Activated CD4-positive, alpha-beta T cell treated with anti-CD3 and anti-CD28 coated beads, Interleukin-2, amount 50 U/mL, for 4 hours (primary cell): ENCODE results near the gene NHSL2.
"Not testable (repeated sequence)": the region's sequence is repeated elsewhere in the genome, so short reads cannot be mapped to it uniquely, and the experiment has no call there.

Experiments
- DNase-seq, 2 experiments: peaks; one replicate each; pipeline ENCODE4 v3.0.0-alpha.2; 2020

NHSL2 gene

GRCh38 chrX:72045552-72046277 is 135.1 kb downstream of the NHSL2 start:
- DNase-seq, result no peak

DNA sequence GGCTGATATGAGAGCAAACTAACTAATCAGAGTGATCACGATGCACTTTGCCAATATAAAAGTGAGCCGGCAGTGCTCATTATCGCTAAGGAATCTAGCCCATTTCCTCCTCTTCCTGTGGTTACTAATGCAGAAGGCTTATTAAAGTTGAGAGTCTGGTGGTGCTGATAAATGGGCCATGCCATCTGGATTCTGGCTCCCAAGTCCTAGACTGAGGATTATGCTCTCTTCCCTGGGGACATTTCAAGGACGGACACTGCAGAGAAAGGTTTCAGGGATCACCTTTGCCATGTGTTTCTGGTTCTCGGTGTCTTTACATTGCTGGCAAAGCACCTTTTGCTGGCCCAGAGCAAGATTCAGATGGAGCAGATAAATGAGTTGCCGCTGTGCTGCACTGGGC is 135.8 kb downstream of the NHSL2 start:
- no peak for DNase-seq

DNA sequence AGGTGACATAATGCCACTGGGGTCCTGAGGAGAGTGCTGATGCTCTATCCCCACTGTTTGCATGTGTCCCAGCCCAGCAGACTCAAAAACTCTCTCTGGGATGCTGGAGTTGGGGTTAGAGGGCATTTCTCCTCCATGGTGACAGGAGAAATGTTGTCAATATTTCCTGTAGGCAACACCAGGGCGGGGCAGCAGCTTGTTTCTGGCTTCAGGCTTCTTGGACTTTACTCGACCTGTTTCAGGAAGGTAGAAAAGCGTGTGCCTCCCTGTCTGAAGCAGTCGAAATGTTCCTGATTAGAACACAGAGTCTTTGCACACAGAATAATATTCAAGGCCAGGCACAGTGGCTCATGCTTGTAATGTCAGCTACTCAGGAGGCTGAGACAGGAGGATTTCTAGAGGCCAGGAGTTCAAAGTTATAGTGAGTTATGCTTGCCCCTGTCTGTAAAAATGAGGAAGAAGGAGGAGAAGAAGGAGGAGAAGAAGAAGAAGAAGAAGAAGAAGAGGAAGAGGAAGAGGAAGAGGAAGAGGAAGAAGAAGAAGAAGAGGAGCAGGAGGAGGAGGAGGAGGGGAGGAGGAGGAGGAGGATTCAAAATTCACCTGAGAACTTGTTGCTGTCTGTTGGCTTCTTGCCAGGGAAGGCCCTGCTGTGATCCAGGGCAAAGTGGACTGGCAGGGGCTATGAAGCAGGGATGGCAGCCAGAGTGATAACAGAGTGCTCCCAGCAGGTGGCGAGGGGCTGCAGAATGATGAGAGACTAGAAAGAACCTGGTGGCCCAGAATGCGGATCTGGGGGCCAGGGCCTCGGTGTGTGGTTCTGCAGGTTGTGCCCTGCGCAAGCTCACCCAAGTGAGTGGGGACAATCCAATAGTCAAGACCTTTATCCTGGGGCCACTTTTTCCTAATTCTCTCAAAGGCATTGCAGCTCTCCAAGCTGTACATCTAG is 138.1 kb downstream of the NHSL2 start:
- peak in 1 of 2 experiments; percentile 1 for DNase-seq

- DNase-seq, result no peak
Observed at GRCh38 chrX:72050011-72050410, 139.4 kb downstream of the NHSL2 start.

- DNase-seq, result no peak
Observed at GRCh38 chrX:72051589-72051988, 140.9 kb downstream of the NHSL2 start.

DNA sequence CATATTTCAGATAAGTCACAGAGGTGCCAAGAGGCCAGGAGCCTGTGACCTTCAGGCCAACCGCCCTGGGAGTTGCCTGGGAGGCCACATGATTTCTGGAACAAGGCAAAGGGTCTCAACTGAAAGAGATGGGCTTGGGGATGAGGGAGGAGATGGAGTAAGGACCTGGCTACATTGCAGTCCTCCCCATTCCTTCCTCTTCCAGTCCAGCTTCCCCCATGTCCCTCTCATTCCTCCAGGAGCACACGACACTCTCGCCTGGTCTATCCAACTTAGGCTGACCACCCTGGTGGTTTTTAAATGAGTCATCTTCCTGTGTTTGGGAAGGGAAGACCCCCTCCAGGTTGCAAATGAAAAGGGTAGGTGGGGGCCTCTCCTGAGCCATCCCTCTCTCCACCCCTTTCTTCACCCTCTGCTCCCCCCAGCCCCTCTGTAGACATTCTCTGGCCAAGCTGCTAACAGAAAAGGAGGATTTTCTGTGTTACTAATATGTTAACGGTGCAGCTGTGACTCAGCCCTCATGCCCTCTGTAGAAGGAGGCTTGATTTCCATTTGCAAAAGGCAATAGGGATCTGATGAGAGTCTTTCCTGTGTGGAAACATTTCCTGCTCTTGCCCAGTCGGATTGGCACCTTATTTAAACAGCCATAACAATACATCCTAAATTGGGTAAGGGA is 141.9 kb downstream of the NHSL2 start:
- no peak for DNase-seq

DNA sequence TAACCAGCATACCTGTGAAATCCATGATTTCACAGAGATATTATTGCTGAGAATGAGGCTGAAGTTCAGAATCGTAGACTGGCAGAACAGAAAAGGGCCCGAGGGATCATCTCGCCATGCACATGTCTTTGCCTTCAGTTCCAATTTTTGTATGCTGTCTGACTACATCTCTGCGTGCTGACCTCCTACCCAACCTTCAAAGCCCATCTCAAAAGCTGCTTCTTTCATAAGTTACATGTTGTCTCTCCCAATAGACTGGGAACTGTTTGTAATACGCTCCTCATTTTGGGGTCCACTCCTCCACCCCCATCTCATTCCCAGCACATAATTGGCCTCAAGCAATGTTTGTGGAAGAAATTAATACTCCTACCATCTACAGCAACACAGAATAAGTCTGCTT is 142.9 kb downstream of the NHSL2 start:
- DNase-seq, result no peak

- DNase-seq, result no peak
Observed at GRCh38 chrX:72054779-72055489, 144.3 kb downstream of the NHSL2 start.

DNA sequence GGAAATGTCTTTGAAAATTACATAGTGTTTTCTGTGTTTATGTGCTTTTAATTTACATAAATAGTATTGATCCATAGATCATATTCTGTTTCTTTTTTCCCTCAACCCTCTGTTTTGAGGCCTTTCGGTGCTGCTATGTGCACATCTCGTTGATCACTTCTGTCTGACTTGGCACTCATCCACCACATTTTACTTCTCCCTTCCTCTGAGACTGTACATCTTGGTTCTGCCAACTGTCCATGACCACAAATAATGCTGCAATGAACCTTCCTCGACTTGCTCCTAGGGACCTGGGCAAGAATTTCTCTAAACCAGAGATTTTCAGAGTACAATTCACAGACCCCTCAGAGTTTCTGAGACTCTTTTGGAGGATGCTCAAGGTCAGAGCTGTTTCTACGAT is 146.7 kb downstream of the NHSL2 start:
- DNase-seq, result no peak

GRCh38 chrX:72057849-72058248 is 147.2 kb downstream of the NHSL2 start:
- DNase-seq, result no peak

GRCh38 chrX:72058346-72058745 is 147.7 kb downstream of the NHSL2 start:
- DNase-seq, result not testable (repeated sequence)

DNA sequence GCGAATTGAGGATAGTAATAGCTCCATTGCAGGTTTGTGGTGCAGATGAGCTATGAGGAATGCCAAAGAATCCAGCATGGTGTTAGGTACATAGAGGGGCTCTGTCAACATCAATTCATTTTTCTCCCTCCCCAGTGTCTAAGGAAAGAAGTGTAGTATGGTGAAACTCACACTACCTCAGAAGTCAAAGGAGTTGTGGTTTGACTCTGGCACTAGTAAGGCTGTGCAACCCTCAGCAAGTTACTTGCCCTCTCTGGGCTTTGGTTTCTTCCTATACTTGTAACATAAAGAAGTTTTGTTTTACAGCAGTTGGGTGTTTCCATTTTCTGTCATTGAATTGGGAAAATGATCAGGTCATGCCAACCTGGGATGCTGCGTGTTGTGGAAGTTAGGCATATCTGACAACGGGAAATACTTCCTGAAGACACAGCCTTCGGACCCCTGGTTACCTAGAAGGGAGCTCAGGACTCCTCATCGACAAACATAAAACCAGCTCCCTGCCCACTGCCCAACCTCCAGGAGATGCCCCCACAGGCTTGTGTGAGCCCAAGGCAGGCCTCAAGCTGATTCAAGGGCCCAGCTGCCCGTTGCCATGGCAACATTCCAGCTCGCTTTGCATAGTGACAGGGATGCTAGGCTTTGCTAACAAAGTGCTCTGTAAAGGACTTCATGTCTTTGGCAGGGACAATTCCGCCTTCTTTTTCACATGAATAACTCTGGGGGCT is 149.7 kb downstream of the NHSL2 start:
- DNase-seq, result no peak

- DNase-seq, result no peak
Observed at GRCh38 chrX:72060921-72061490, 150.4 kb downstream of the NHSL2 start.

DNA sequence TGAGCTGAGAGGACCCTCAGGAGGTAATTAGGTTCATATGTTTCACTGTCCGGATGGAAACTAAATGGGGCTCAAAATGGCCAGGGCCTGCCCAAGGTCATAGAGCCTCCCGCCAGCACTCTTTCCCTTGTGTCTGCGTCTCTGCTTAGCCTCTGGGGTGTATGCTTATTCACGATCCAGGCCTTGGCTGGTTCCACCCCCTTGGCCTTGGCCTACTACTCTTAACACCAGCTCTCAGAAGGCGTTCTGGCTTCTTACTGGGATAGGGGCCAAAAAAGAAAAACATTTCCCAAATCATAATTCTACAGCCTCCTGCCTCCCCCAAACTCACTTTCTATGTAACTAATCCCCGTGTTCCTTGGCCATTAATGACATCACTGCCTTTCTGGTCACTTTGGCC is 152.3 kb downstream of the NHSL2 start:
- DNase-seq, result no peak

- no peak for DNase-seq
Observed at GRCh38 chrX:72069350-72070160, 158.9 kb downstream of the NHSL2 start.

- no peak for DNase-seq
Observed at GRCh38 chrX:72071213-72071612, 160.6 kb downstream of the NHSL2 start.

GRCh38 chrX:72073633-72074032 is 163.0 kb downstream of the NHSL2 start:
- no peak for DNase-seq

GRCh38 chrX:72078411-72078810 is 167.8 kb downstream of the NHSL2 start:
- DNase-seq, result no peak

- DNase-seq, result no peak
Observed at GRCh38 chrX:72079607-72080006, 169.0 kb downstream of the NHSL2 start.

DNA sequence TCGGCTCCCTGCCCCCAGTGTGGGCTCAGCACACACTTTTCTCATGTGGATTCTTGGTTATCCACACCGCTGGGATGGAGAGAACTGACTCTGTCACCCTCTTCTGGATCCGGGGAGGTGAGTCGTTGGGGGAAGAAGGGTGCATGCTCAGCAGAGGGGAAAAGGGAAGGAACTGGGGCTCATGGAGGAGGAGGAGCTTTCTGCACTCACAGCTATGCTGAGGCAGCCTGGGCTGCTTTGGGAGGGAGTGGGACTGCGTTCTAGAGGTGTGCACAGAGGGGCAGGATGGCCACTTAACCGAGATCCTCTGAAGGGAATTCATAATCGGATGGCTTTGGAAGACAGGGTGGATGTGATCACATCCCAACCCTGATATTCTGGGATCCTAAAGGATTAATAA is 169.5 kb downstream of the NHSL2 start:
- DNase-seq, result no peak

DNA sequence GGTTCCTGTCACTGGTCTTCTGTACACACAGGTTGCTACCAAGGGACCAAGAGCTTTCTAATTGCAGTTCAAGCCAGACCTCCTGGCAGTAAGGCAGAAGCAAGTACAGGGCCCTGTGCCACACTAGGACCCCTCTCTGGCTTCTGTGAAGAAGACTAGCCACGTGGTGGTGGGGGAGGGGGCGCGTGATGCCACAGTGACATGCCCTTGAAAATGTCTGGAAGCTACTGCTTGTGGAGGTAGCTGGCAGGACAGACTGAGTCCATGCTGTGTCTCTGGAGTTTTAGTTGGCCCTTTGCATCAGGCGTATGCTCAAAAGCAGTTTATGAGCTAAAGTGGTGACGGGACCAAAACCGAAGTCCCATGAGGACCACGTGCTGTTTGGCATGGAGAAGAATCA is 170.2 kb downstream of the NHSL2 start:
- no peak for DNase-seq
